Keratinocyte (primary cell): ENCODE data around the gene PEMT. TPM values are rescaled to one million over a fixed set of nuclear protein-coding genes. Genes with fewer than 3 reads are reported as not detected.

Source experiments
- DNase-seq: peaks from one replicate; pipeline ENCODE4 v3.0.0-alpha.2; 2011; ENCODE audit warnings: low read depth, missing footprints, low spot score
- FAIRE-seq: peaks from 2 replicates; lab custom pipeline; 2011; peaks lifted over from hg19 to GRCh38; lab: Jason Lieb, UNC
- H2AFZ ChIP-seq: 2 replicates; pipeline ENCODE4 v1.6.0; 2012; ENCODE audit warnings: low read length, control low read depth, inconsistent platforms; ENCODE audit not compliant: control insufficient read depth
- H3K27ac ChIP-seq: 2 replicates; pipeline ENCODE4 v1.5.1; 2011; ENCODE audit warnings: low read length; ENCODE audit not compliant: control insufficient read depth, insufficient read depth
- H3K27me3 ChIP-seq: 3 replicates; pipeline ENCODE4 v1.6.0; 2011; ENCODE audit warnings: low read length; ENCODE audit not compliant: control insufficient read depth, insufficient read depth; ENCODE audit errors: extremely low read depth
- H3K36me3 ChIP-seq, 2 experiments: 2 replicates in 1 of 2; 3 replicates in 1 of 2; pipeline ENCODE4 v1.5.1; 2011; ENCODE audit warnings: low read length in 2 of 2, mild to moderate bottlenecking in 1 of 2; ENCODE audit not compliant: control insufficient read depth in 2 of 2, insufficient read depth in 2 of 2; ENCODE audit errors: extremely low read depth in 1 of 2
- H3K4me1 ChIP-seq: 3 replicates; pipeline ENCODE4 v1.5.1; 2011; ENCODE audit warnings: low read length; ENCODE audit not compliant: control insufficient read depth, insufficient read depth; ENCODE audit errors: extremely low read depth
- H3K4me2 ChIP-seq: 3 replicates; pipeline ENCODE4 v1.6.0; 2011; ENCODE audit warnings: low read depth, low read length; ENCODE audit not compliant: control insufficient read depth, insufficient read depth; ENCODE audit errors: extremely low read depth
- H3K4me3 ChIP-seq, 3 experiments: fragments of 200-600 bp in 1 of 3; sonication (generic) in 1 of 3; 2 replicates in 2 of 3; 3 replicates in 1 of 3; pipeline ENCODE4 v1.5.1; 2011 to 2016; ENCODE audit warnings: low read length in 3 of 3, mild to moderate bottlenecking in 3 of 3, control low read depth in 2 of 3, inconsistent platforms in 1 of 3, low read depth in 1 of 3, mixed read lengths in 1 of 3, mixed run types in 1 of 3, moderate library complexity in 1 of 3; ENCODE audit not compliant: control insufficient read depth in 2 of 3, insufficient read depth in 2 of 3; ENCODE audit errors: extremely low read depth in 1 of 3
- H3K79me2 ChIP-seq: 2 replicates; pipeline ENCODE4 v1.6.0; 2012; ENCODE audit warnings: low read length; ENCODE audit not compliant: control insufficient read depth, insufficient read depth
- H3K9ac ChIP-seq: 3 replicates; pipeline ENCODE4 v1.6.0; 2011; ENCODE audit warnings: low read length; ENCODE audit not compliant: control insufficient read depth, insufficient read depth; ENCODE audit errors: extremely low read depth
- H3K9me1 ChIP-seq: 3 replicates; pipeline ENCODE4 v1.6.0; 2011; ENCODE audit warnings: low read length; ENCODE audit not compliant: control insufficient read depth, insufficient read depth; ENCODE audit errors: extremely low read depth
- H3K9me3 ChIP-seq: 2 replicates; pipeline ENCODE4 v1.5.1; 2012; ENCODE audit warnings: low read depth, low read length; ENCODE audit not compliant: control insufficient read depth
- H4K20me1 ChIP-seq: 3 replicates; pipeline ENCODE4 v1.6.0; 2011; ENCODE audit warnings: low read length; ENCODE audit not compliant: control insufficient read depth, insufficient read depth; ENCODE audit errors: extremely low read depth
- CTCF ChIP-seq, 3 experiments: IDR thresholded peaks in 1 of 3; conservative IDR thresholded peaks in 1 of 3; optimal IDR thresholded peaks in 1 of 3; 2 replicates in 2 of 3; 3 replicates in 1 of 3; pipeline versions ENCODE3 to v1.5.1; 2011; ENCODE audit warnings: low read length in 3 of 3, mild to moderate bottlenecking in 3 of 3, moderate library complexity in 2 of 3, control low read depth in 1 of 3, inconsistent platforms in 1 of 3; ENCODE audit not compliant: insufficient read depth in 2 of 3; ENCODE audit errors: extremely low read depth in 1 of 3
- EZH2 ChIP-seq: IDR thresholded peaks from one replicate; pipeline ENCODE4 v1.6.1; 2012; ENCODE audit warnings: inconsistent platforms, mild to moderate bottlenecking, low read length, moderate library complexity
- dilution Hi-C: fragments of 300-500 bp; cut with MboI; formaldehyde crosslinking; loops from one replicate; pipeline ENCODE4 v1.7.0; 2020; ENCODE audit warnings: low sequenced_read_pairs; ENCODE audit not compliant: extremely low pct_ligation_motif_present
- polyA plus RNA-seq, 5 experiments: library from polyadenylated mRNA; depleted of rRNA in 3 of 5; stranded (reverse) in 3 of 5; stranded (forward) in 1 of 5; unstranded in 1 of 5; fragments of >200 nt; gene quantifications; 1 replicate in 1 of 5; 2 replicates in 3 of 5; 3 replicates in 1 of 5; pipeline versions ENCODE4 v1.2.1 to v1.2.3, GENCODE V29; 2011 to 2012; ENCODE audit warnings: missing spikeins in 2 of 5, low read depth in 1 of 5, low replicate concordance in 1 of 5

PEMT gene
- polyA plus RNA-seq, 1 donor (not counting 4 experiments of a cell fraction or from before 2014, with no cell fraction given), result 17.7 TPM

GRCh38 chr17:17518014-17518413 lies 73.5 kb downstream of the PEMT start:
- H2AFZ ChIP-seq, result no peak overlapping the region
- H3K4me3 ChIP-seq, result no peak overlapping the region
- H3K4me2 ChIP-seq, result no peak overlapping the region
- dilution Hi-C loops, result no loop called here
- no peak overlapping the region for H3K27ac ChIP-seq
- no peaks in the 10 kb centered on the region for H3K9me3 ChIP-seq
- DNase-seq, result no peak
- H3K36me3 ChIP-seq, result no peaks in the 10 kb centered on the region
- H3K79me2 ChIP-seq, result no peaks in the 10 kb centered on the region
- TF ChIP-seq EZH2, result no peak
- TF ChIP-seq CTCF (optimal IDR thresholded peaks at IDR 0.05 in 1 of 3, IDR thresholded peaks at IDR 0.05 in 1 of 3, conservative IDR thresholded peaks at IDR 0.05 in 1 of 3; ENCODE audit: extremely low read depth in 1 of 3, insufficient read depth in 2 of 3, low read length in 3 of 3), result no peak
- no peaks in the 10 kb centered on the region for H3K9me1 ChIP-seq
- peaks cover 45% of the 10 kb centered on the region for H3K27me3 ChIP-seq
- no peaks in the 10 kb centered on the region for H3K4me1 ChIP-seq
- peaks cover 24% of the 10 kb centered on the region for H4K20me1 ChIP-seq
- H3K9ac ChIP-seq, result no peak overlapping the region
- FAIRE-seq, result no peak

GRCh38 chr17:17516941-17517720 lies 74.4 kb downstream of the PEMT start:
- Histone ChIP-seq H3K27ac (no peak overlapping the region), H3K9me1 (no peaks in the 10 kb centered on the region), H3K9me3 (no peaks in the 10 kb centered on the region), H3K4me1 (no peaks in the 10 kb centered on the region), H3K27me3 (peaks cover 46% of the 10 kb centered on the region), H3K79me2 (no peaks in the 10 kb centered on the region), H3K4me2 (no peak overlapping the region), H2AFZ (no peak overlapping the region), H3K9ac (no peak overlapping the region), H3K36me3 (no peaks in the 10 kb centered on the region), H4K20me1 (peaks cover 31% of the 10 kb centered on the region), H3K4me3 (no peak overlapping the region)
- TF ChIP-seq EZH2 (no peak), CTCF (optimal IDR thresholded peaks at IDR 0.05 in 1 of 3, IDR thresholded peaks at IDR 0.05 in 1 of 3, conservative IDR thresholded peaks at IDR 0.05 in 1 of 3; ENCODE audit: extremely low read depth in 1 of 3, insufficient read depth in 2 of 3, low read length in 3 of 3) (no peak)
- no peak for DNase-seq
- dilution Hi-C loops, result no loop called here
- FAIRE-seq, result no peak
